ENCODE data around the gene PGC.

- TF ChIP-seq CTCF (IDR thresholded peaks at IDR 0.05; ENCODE audit: low read depth, low read length) (no peak), EZH2phosphoT487 (IDR thresholded peaks at IDR 0.05; ENCODE audit: low read depth) (no peak)
These were observed 27.5 kb downstream of the PGC start for GRCh38 chr6:41719436-41720261.
